HS-5 (cell line): Measurements from ENCODE around the gene ADH7.
"Not testable (repeated sequence)": the region's sequence is repeated elsewhere in the genome, so short reads cannot be mapped to it uniquely, and the experiment has no call there.

Experiments used
- DNase-seq: peaks from one replicate; pipeline ENCODE4 v3.0.0-alpha.2; 2012; ENCODE audit warnings: low read depth

Gene ADH7

DNA sequence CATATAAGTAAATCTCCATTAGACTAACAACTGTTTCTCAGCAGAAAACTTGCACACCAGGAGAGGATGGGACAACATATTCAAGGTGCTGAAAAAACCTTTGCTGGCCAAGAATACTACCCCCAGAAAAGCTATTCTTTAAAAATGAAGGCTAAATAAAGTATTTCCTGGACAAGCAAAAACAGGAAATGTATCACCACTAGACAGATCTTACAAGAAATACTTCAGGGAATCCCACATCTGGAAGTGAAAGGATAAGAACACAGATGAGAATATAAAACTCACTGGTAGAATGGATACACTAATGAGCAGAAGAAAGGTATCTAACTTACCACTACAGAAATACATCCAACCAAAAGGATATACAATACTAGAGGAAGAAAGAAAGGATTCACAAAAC is 55.6 kb downstream of the ADH7 start:
- no peak for DNase-seq

DNA sequence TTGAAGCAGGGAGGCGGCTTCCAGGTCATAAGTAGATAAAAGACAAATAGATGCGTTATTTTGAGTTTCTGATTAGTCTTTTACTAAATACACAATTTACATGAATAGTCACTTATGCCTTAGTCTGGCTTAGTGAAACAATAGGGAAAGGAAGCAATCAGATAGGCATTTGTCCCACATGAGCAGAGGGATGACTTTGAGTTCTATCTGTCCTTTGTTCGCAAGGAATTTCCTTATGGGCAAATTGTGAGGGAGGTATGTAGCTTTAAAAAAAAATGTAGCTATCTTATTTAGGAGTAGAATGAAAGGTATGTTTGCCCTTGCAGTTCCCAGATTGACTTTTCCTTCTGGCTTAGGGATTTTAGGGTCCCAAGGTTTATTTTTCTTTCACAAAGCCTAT is 56.3 kb downstream of the ADH7 start:
- DNase-seq: no peak

DNA sequence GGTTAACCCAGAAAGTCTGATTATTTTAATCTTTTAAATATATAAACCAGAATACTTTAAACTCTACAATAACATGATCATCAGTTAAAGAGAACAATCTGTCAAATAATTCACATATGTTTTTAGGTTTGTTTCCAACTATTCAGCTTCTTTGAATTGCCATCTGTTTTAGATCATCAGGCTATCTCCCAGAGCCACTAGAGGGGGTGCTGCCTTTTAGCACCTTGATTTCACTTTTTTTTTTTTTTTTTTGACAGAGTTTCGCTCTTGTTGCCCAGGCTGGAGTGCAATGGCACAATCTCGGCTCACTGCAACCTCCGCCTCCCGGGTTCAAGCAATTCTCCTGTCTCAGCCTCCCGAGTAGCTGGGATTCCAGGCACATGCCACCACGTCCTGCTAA is 57.8 kb downstream of the ADH7 start:
- not testable (repeated sequence) for DNase-seq

- not testable (repeated sequence) for DNase-seq
Observed at GRCh38 chr4:99372464-99372863, 62.7 kb downstream of the ADH7 start.

DNA sequence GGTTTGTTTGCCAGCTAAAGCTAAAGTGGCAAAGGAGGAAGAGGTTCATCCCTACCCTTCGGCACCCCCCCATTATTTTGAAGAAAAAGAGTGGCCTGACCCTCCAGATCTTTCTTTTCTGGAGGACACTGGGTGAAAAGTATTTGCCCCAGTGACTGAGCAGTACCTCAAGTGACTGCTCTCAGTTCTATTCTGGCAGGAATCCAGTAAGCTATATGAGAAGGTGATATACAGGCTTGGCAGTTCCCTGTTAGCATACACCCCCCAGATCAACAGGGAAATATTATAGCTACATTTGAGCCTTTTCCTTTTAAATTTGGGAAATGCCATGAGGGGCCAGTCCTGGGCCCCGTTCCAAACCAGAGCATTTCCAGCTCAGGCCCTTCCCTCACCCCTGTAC is 67.3 kb downstream of the ADH7 start:
- not testable (repeated sequence) for DNase-seq

- no peak for DNase-seq
Observed at GRCh38 chr4:99366491-99366890, 68.7 kb downstream of the ADH7 start.

GRCh38 chr4:99362768-99363167 is 72.4 kb downstream of the ADH7 start:
- no peak for DNase-seq
